OCI-LY1 (cell line): ENCODE data around the gene MAGEB17.

ENCODE experiments used
- H2AFZ ChIP-seq: fragments of 200-600 bp; sonication (generic), shearing (Covaris generic); 2 replicates; pipeline ENCODE4 v1.6.0; 2014; ENCODE audit warnings: antibody characterized with exemption, mild to moderate bottlenecking, low read length
- H3F3A ChIP-seq: fragments of 200-600 bp; sonication (generic), shearing (Covaris generic); 2 replicates; pipeline ENCODE4 v1.6.0; 2014; ENCODE audit warnings: mild to moderate bottlenecking, antibody characterized with exemption, low read length, moderate library complexity; ENCODE audit not compliant: insufficient read depth
- H3K27ac ChIP-seq: fragments of 200-600 bp; sonication (generic); 2 replicates; pipeline ENCODE4 v1.5.1; 2014; ENCODE audit warnings: low read length, mixed run types, mild to moderate bottlenecking, low read depth; ENCODE audit not compliant: poor library complexity, severe bottlenecking
- H3K27me3 ChIP-seq: fragments of 200-600 bp; sonication (generic); 2 replicates; pipeline ENCODE4 v1.6.0; 2014; ENCODE audit warnings: antibody characterized with exemption, mild to moderate bottlenecking, low read length, moderate library complexity; ENCODE audit not compliant: insufficient read depth
- H3K36me3 ChIP-seq: fragments of 200-600 bp; sonication (generic); 2 replicates; pipeline ENCODE4 v1.6.1; 2014; ENCODE audit warnings: mild to moderate bottlenecking, antibody characterized with exemption, low read length, moderate library complexity, mixed read lengths; ENCODE audit not compliant: insufficient read depth
- H3K4me1 ChIP-seq: fragments of 200-600 bp; sonication (generic); 2 replicates; pipeline ENCODE4 v1.5.1; 2014; ENCODE audit warnings: mild to moderate bottlenecking, low read length, moderate library complexity; ENCODE audit not compliant: insufficient read depth, severe bottlenecking
- H3K4me2 ChIP-seq: fragments of 200-600 bp; sonication (generic), shearing (Covaris generic); 2 replicates; pipeline ENCODE4 v1.6.1; 2014; ENCODE audit warnings: low read length
- H3K4me3 ChIP-seq: fragments of 200-600 bp; sonication (generic); 2 replicates; pipeline ENCODE4 v1.5.1; 2014; ENCODE audit warnings: low read length, low read depth, mild to moderate bottlenecking, mixed read lengths; ENCODE audit not compliant: poor library complexity, severe bottlenecking
- H3K79me2 ChIP-seq: fragments of 200-600 bp; shearing (Covaris generic); 2 replicates; pipeline ENCODE4 v1.6.1; 2016; ENCODE audit warnings: mixed run types, low read length, mixed read lengths; ENCODE audit not compliant: insufficient read depth
- H3K9ac ChIP-seq: fragments of 200-600 bp; sonication (generic), shearing (Covaris generic); 2 replicates; pipeline ENCODE4 v1.6.1; 2014; ENCODE audit warnings: mild to moderate bottlenecking, low read length, mixed read lengths
- H3K9me2 ChIP-seq: fragments of 200-600 bp; sonication (generic), shearing (Covaris generic); 2 replicates; pipeline ENCODE4 v1.6.1; 2014; ENCODE audit warnings: low read depth, mild to moderate bottlenecking, low read length, mixed read lengths
- H3K9me3 ChIP-seq: fragments of 200-600 bp; shearing (Covaris generic); 2 replicates; pipeline ENCODE4 v1.6.1; 2014; ENCODE audit warnings: low read length, mixed read lengths
- H4K20me1 ChIP-seq: fragments of 200-600 bp; sonication (generic), shearing (Covaris generic); 2 replicates; pipeline ENCODE4 v1.6.0; 2016; ENCODE audit warnings: mild to moderate bottlenecking, low read length; ENCODE audit not compliant: insufficient read depth
- CTCF ChIP-seq: fragments of 200-600 bp; sonication (generic), shearing (Covaris generic); IDR thresholded peaks from 2 replicates; pipeline ENCODE4 v1.5.1; 2017; ENCODE audit warnings: mild to moderate bottlenecking, antibody characterized with exemption, low read length, moderate library complexity, mixed read lengths
- EZH2 ChIP-seq: fragments of 200-600 bp; sonication (generic), shearing (Covaris generic); IDR thresholded peaks from 2 replicates; pipeline ENCODE4 v1.8.0; 2017; ENCODE audit warnings: borderline replicate concordance, mixed run types, mild to moderate bottlenecking, antibody characterized with exemption, low read length, moderate library complexity, mixed read lengths

The MAGEB17 gene

GRCh38 chrX:16148896-16149295, 18.4 kb upstream of the MAGEB17 start:
- H3K27ac ChIP-seq: no peak overlapping the region
- H3K9ac ChIP-seq: no peak overlapping the region
- H3F3A ChIP-seq: no peaks in the 10 kb centered on the region
- no peak overlapping the region for H3K4me2 ChIP-seq
- no peaks in the 10 kb centered on the region for H3K79me2 ChIP-seq
- no peaks in the 10 kb centered on the region for H3K9me2 ChIP-seq
- H3K9me3 ChIP-seq: no peaks in the 10 kb centered on the region
- TF ChIP-seq EZH2 (no peak), CTCF (no peak)
- no peaks in the 10 kb centered on the region for H3K27me3 ChIP-seq
- H3K36me3 ChIP-seq: no peaks in the 10 kb centered on the region
- H4K20me1 ChIP-seq: no peaks in the 10 kb centered on the region
- no peak overlapping the region for H3K4me3 ChIP-seq
- H2AFZ ChIP-seq: no peak overlapping the region
- H3K4me1 ChIP-seq: no peaks in the 10 kb centered on the region

GRCh38 chrX:16155581-16156096, 11.6 kb upstream of the MAGEB17 start:
- TF ChIP-seq CTCF (no peak), EZH2 (no peak)
- Histone ChIP-seq H3K79me2 (no peaks in the 10 kb centered on the region), H3F3A (no peaks in the 10 kb centered on the region), H3K36me3 (no peaks in the 10 kb centered on the region), H3K4me1 (no peaks in the 10 kb centered on the region), H3K9me2 (no peaks in the 10 kb centered on the region), H3K4me2 (no peak overlapping the region), H3K4me3 (no peak overlapping the region), H4K20me1 (no peaks in the 10 kb centered on the region), H3K27me3 (no peaks in the 10 kb centered on the region), H3K27ac (no peak overlapping the region), H3K9ac (no peak overlapping the region), H3K9me3 (no peaks in the 10 kb centered on the region), H2AFZ (no peak overlapping the region)

- Histone ChIP-seq H2AFZ (no peak overlapping the region), H4K20me1 (no peaks in the 10 kb centered on the region), H3K4me1 (no peaks in the 10 kb centered on the region), H3K9me3 (no peaks in the 10 kb centered on the region), H3K4me3 (no peak overlapping the region), H3F3A (no peaks in the 10 kb centered on the region), H3K9ac (no peak overlapping the region), H3K27me3 (no peaks in the 10 kb centered on the region), H3K4me2 (no peak overlapping the region), H3K27ac (no peak overlapping the region), H3K79me2 (no peaks in the 10 kb centered on the region), H3K9me2 (no peaks in the 10 kb centered on the region), H3K36me3 (no peaks in the 10 kb centered on the region)
- no peak for TF ChIP-seq EZH2
- no peak for TF ChIP-seq CTCF
These were observed 10.5 kb upstream of the MAGEB17 start for GRCh38 chrX:16156692-16157331.
